Measurements from ENCODE around the gene PPOX. TPM values are rescaled to one million over a fixed set of nuclear protein-coding genes. Genes with fewer than 3 reads are reported as not detected.

PPOX gene
- total RNA-seq, 1 donor from 2014 or later: 40.7 TPM

- no peaks in the 10 kb centered on the region for H3K27me3 Mint-ChIP-seq
- no peak for TF ChIP-seq CTCF (IDR thresholded peaks at IDR 0.05)
- intact Hi-C loops (cut with micrococcal nuclease): loop anchor here (1.0 kb wide), 5 partner anchors 7 to 47 kb away; partner anchors contain the start of genes DEDD and PPOX
- H3K27ac Mint-ChIP-seq: peak overlapping the region; percentile 99
- peak overlapping the region; percentile 99 for H3K4me3 Mint-ChIP-seq
- ATAC-seq (ENCODE audit: low read depth) (no peak), DNase-seq (no peak)
- POLR2A ChIA-PET: interaction anchor here (0.6 to 4.3 kb wide), 16 partner anchors 8 to 222 kb away, joined by 3 to 42 read pairs (median 6); partner anchors contain the start of genes DEDD, F11R, NDUFS2 and PPOX
- peaks cover 67% of the 10 kb centered on the region for H3K4me1 Mint-ChIP-seq
- CTCF ChIA-PET: interaction anchor here (1.0 to 2.8 kb wide), 3 partner anchors 8 to 181 kb away, joined by 3 to 18 read pairs (median 4); partner anchors contain the start of gene PPOX
- peaks cover 37% of the 10 kb centered on the region for H3K36me3 Mint-ChIP-seq (ENCODE audit: low read depth)
- no peaks in the 10 kb centered on the region for H3K9me3 Mint-ChIP-seq
These were observed 11.7 kb downstream of the PPOX start for GRCh38 chr1:161177936-161178244.

GRCh38 chr1:161179698-161180097 is 13.5 kb downstream of the PPOX start:
- peak overlapping the region; percentile 61 for H3K27ac Mint-ChIP-seq
- peaks cover 19% of the 10 kb centered on the region for H3K36me3 Mint-ChIP-seq (ENCODE audit: low read depth)
- no peak for DNase-seq
- POLR2A ChIA-PET: interaction anchor here (0.6 to 4.1 kb wide), 6 partner anchors 8 to 201 kb away, joined by 3 to 49 read pairs (median 4); partner anchors contain the start of genes NDUFS2 and PPOX
- ATAC-seq (ENCODE audit: low read depth): no peak
- no peaks in the 10 kb centered on the region for H3K9me3 Mint-ChIP-seq
- H3K4me1 Mint-ChIP-seq: peaks cover 79% of the 10 kb centered on the region
- intact Hi-C loops (cut with micrococcal nuclease): no loop called here
- no peak overlapping the region for H3K4me3 Mint-ChIP-seq
- CTCF ChIA-PET: interaction anchor here (0.7 to 4.6 kb wide), 5 partner anchors 13 to 927 kb away, joined by 3 to 27 read pairs (median 6); partner anchors contain the start of genes NDUFS2 and TOMM40L
- no peak for TF ChIP-seq CTCF (IDR thresholded peaks at IDR 0.05)
- no peaks in the 10 kb centered on the region for H3K27me3 Mint-ChIP-seq

GRCh38 chr1:161180639-161181038 is 14.4 kb downstream of the PPOX start:
- CTCF ChIA-PET: interaction anchor here (0.7 to 4.6 kb wide), 9 partner anchors 12 to 928 kb away, joined by 3 to 27 read pairs (median 6); partner anchors contain the start of genes NDUFS2, PPOX and TOMM40L
- peaks cover 79% of the 10 kb centered on the region for H3K4me1 Mint-ChIP-seq
- no peak for TF ChIP-seq CTCF (IDR thresholded peaks at IDR 0.05)
- intact Hi-C loops (cut with micrococcal nuclease): no loop called here
- no peak for ATAC-seq (ENCODE audit: low read depth)
- H3K36me3 Mint-ChIP-seq (ENCODE audit: low read depth): peaks cover 10% of the 10 kb centered on the region
- peak overlapping the region; percentile 43 for H3K27ac Mint-ChIP-seq
- H3K27me3 Mint-ChIP-seq: no peaks in the 10 kb centered on the region
- no peaks in the 10 kb centered on the region for H3K9me3 Mint-ChIP-seq
- no peak for DNase-seq
- POLR2A ChIA-PET: interaction anchor here (0.7 to 4.1 kb wide), 5 partner anchors 14 to 45 kb away, joined by 4 to 49 read pairs (median 18); partner anchors contain the start of genes NDUFS2, PPOX and TOMM40L
- no peak overlapping the region for H3K4me3 Mint-ChIP-seq

GRCh38 chr1:161182214-161182613 is 16.0 kb downstream of the PPOX start:
- Mint-ChIP-seq H3K4me1 (peaks cover 79% of the 10 kb centered on the region), H3K36me3 (ENCODE audit: low read depth) (peaks cover 1% of the 10 kb centered on the region), H3K4me3 (peak overlapping the region; percentile 54), H3K27me3 (no peaks in the 10 kb centered on the region), H3K27ac (peak overlapping the region; percentile 84), H3K9me3 (no peaks in the 10 kb centered on the region)
- CTCF ChIA-PET: interaction anchor here (1.2 to 4.6 kb wide), 6 partner anchors 10 to 200 kb away, joined by 5 to 27 read pairs (median 8); partner anchors contain the start of genes PPOX and TOMM40L
- no peak for TF ChIP-seq CTCF (IDR thresholded peaks at IDR 0.05)
- DNase-seq: no peak
- peak; percentile 14 for ATAC-seq (ENCODE audit: low read depth)
- POLR2A ChIA-PET: interaction anchor here (0.8 to 4.1 kb wide), 14 partner anchors 10 to 207 kb away, joined by 3 to 49 read pairs (median 8); partner anchors contain the start of genes DEDD, NDUFS2, PFDN2 and PPOX
- intact Hi-C loops (cut with micrococcal nuclease): loop anchor here (1.0 kb wide), 1 partner anchor 10 kb away; no protein-coding TSS in a partner anchor

GRCh38 chr1:161185282-161185682 is 19.1 kb downstream of the PPOX start:
- CTCF ChIA-PET: interaction anchor here (1.0 to 2.4 kb wide), 3 partner anchors 8 to 197 kb away, joined by 4 to 11 read pairs (median 5); partner anchors contain the start of genes B4GALT3 and TOMM40L
- peak; percentile 66 for ATAC-seq (ENCODE audit: low read depth)
- no peaks in the 10 kb centered on the region for H3K9me3 Mint-ChIP-seq
- intact Hi-C loops (cut with micrococcal nuclease): loop anchor here (1.0 to 2.0 kb wide), 2 partner anchors 8 to 40 kb away; partner anchors contain the start of gene B4GALT3
- H3K36me3 Mint-ChIP-seq (ENCODE audit: low read depth): no peaks in the 10 kb centered on the region
- TF ChIP-seq CTCF (IDR thresholded peaks at IDR 0.05): no peak
- peak overlapping the region; percentile 77 for H3K4me3 Mint-ChIP-seq
- no peaks in the 10 kb centered on the region for H3K27me3 Mint-ChIP-seq
- peak; percentile 41 for DNase-seq
- H3K27ac Mint-ChIP-seq: peak overlapping the region; percentile 93
- POLR2A ChIA-PET: interaction anchor here (0.9 to 2.9 kb wide), 8 partner anchors 8 to 608 kb away, joined by 3 to 40 read pairs (median 6); partner anchors contain the start of genes B4GALT3, DEDD, NDUFS2 and PPOX
- H3K4me1 Mint-ChIP-seq: peaks cover 85% of the 10 kb centered on the region

Data from activated B cell treated with CpG ODN at 0.5 μM for 24 hours (primary cell).